ENCODE measurements around the gene HDLBP.

- TF ChIP-seq CTCF (IDR thresholded peaks at IDR 0.05), result no peak
- TF ChIP-seq POLR2A (IDR thresholded peaks at IDR 0.05), result no peak
- TF ChIP-seq POLR2AphosphoS5 (IDR thresholded peaks at IDR 0.05; ENCODE audit: insufficient read depth in 1 of 2, low read depth in 1 of 2), result no peak
Measured at GRCh38 chr2:241218131-241219029, 97.1 kb downstream of the HDLBP start.
